ENCODE measurements around the gene CAPN7.

CAPN7 gene

GRCh38 chr3:15258720-15259119 is 52.7 kb downstream of the CAPN7 start:
- FAIRE-seq (no peak), DNase-seq (ENCODE audit: insufficient read length) (no peak)
- TF ChIP-seq POLR2A (IDR thresholded peaks at IDR 0.05; ENCODE audit: low read depth, low read length) (no peak), TAF1 (IDR thresholded peaks at IDR 0.05; ENCODE audit: borderline replicate concordance, low read depth, low read length) (no peak), POLR2AphosphoS5 (IDR thresholded peaks at IDR 0.05; ENCODE audit: low read depth, low read length) (no peak)

GRCh38 chr3:15260531-15260930 is 54.5 kb downstream of the CAPN7 start:
- DNase-seq (ENCODE audit: insufficient read length): no peak
- TF ChIP-seq POLR2A (IDR thresholded peaks at IDR 0.05; ENCODE audit: low read depth, low read length): 0 out of 2 replicates have a peak, but pooled peaks have one; percentile 38
- no peak for TF ChIP-seq TAF1 (IDR thresholded peaks at IDR 0.05; ENCODE audit: borderline replicate concordance, low read depth, low read length)
- FAIRE-seq: no peak

DNA sequence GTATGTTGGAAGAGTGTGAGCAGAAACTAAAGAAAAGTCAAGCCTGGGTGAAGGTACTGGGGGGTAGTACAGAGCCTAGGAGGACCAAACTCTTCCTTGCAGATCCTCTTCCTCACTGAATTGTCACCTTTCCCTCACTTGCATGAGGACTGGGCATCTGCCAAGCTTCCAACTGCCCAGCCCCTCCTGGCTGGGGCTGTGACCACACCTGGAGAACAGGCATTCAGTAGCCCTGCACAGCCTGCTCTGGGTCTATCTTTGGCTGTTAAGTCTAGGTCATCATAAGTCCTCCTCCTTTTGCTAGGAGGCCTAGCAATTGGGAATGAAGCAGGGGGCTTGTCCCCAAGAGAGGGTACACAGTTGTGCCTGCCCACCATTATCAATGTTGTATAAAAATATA is 55.2 kb downstream of the CAPN7 start:
- DNase-seq (ENCODE audit: insufficient read length): no peak
- no peak for FAIRE-seq
- TF ChIP-seq POLR2A (IDR thresholded peaks at IDR 0.05; ENCODE audit: low read depth, low read length): no peak
- TF ChIP-seq POLR2AphosphoS5 (IDR thresholded peaks at IDR 0.05; ENCODE audit: low read depth, low read length): no peak
- TF ChIP-seq TAF1 (IDR thresholded peaks at IDR 0.05; ENCODE audit: borderline replicate concordance, low read depth, low read length): no peak

- FAIRE-seq (no peak), DNase-seq (ENCODE audit: insufficient read length) (no peak)
- TF ChIP-seq POLR2A (IDR thresholded peaks at IDR 0.05; ENCODE audit: low read depth, low read length) (no peak), POLR2AphosphoS5 (IDR thresholded peaks at IDR 0.05; ENCODE audit: low read depth, low read length) (no peak), TAF1 (IDR thresholded peaks at IDR 0.05; ENCODE audit: borderline replicate concordance, low read depth, low read length) (no peak)
These were observed 56.0 kb downstream of the CAPN7 start for GRCh38 chr3:15262021-15262420.

DNA sequence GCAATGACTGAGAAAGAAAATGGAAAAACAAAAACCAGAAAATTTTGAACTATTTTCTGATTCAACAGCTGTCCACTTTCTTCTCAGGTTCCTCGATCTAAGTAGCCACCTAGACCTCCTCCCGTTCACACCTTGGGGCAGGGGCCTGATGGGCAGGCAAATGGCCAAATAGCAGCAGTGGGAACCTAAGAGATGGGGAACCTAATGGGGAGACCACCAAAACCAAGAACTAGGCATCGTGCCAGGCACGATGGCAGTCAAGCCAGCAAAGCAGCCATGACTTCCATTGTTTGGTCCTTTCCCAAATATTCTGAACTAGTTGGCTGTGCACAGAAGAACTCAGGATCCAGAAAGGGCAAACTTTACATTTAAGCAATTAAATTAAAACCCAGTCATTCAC is 57.1 kb downstream of the CAPN7 start:
- DNase-seq (ENCODE audit: insufficient read length) (no peak), FAIRE-seq (no peak)
- no peak for TF ChIP-seq TAF1 (IDR thresholded peaks at IDR 0.05; ENCODE audit: borderline replicate concordance, low read depth, low read length)
- TF ChIP-seq POLR2AphosphoS5 (IDR thresholded peaks at IDR 0.05; ENCODE audit: low read depth, low read length): no peak
- TF ChIP-seq POLR2A (IDR thresholded peaks at IDR 0.05; ENCODE audit: low read depth, low read length): no peak

GRCh38 chr3:15263926-15264325 is 57.9 kb downstream of the CAPN7 start:
- DNase-seq (ENCODE audit: insufficient read length): no peak
- TF ChIP-seq TAF1 (IDR thresholded peaks at IDR 0.05; ENCODE audit: borderline replicate concordance, low read depth, low read length) (no peak), POLR2AphosphoS5 (IDR thresholded peaks at IDR 0.05; ENCODE audit: low read depth, low read length) (no peak), POLR2A (IDR thresholded peaks at IDR 0.05; ENCODE audit: low read depth, low read length) (no peak)

DNA sequence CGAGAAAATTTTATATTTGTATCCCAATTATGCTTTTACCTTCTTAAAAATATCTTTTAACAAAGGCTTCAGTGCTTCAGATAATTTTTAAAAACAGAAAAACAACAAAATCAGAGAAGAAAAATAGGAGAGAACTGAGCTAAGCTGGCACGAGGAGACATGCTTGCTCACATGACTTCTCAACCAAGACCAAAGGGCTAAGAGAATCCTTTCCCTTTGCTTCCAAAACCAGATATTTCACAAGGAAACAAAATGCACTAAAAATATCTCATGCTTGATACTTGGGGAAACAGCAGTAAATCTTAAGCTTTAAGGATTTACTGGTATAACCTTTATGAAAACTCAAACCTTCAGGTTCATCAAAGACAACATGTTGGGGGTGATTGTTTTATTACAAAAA is 58.4 kb downstream of the CAPN7 start:
- DNase-seq (ENCODE audit: insufficient read length) (no peak), FAIRE-seq (no peak)
- TF ChIP-seq POLR2A (IDR thresholded peaks at IDR 0.05; ENCODE audit: low read depth, low read length) (no peak), TAF1 (IDR thresholded peaks at IDR 0.05; ENCODE audit: borderline replicate concordance, low read depth, low read length) (no peak), POLR2AphosphoS5 (IDR thresholded peaks at IDR 0.05; ENCODE audit: low read depth, low read length) (no peak)

More at GRCh38 chr3:15263926-15264325, 57.9 kb downstream of the CAPN7 start:
- FAIRE-seq: no peak

DNA sequence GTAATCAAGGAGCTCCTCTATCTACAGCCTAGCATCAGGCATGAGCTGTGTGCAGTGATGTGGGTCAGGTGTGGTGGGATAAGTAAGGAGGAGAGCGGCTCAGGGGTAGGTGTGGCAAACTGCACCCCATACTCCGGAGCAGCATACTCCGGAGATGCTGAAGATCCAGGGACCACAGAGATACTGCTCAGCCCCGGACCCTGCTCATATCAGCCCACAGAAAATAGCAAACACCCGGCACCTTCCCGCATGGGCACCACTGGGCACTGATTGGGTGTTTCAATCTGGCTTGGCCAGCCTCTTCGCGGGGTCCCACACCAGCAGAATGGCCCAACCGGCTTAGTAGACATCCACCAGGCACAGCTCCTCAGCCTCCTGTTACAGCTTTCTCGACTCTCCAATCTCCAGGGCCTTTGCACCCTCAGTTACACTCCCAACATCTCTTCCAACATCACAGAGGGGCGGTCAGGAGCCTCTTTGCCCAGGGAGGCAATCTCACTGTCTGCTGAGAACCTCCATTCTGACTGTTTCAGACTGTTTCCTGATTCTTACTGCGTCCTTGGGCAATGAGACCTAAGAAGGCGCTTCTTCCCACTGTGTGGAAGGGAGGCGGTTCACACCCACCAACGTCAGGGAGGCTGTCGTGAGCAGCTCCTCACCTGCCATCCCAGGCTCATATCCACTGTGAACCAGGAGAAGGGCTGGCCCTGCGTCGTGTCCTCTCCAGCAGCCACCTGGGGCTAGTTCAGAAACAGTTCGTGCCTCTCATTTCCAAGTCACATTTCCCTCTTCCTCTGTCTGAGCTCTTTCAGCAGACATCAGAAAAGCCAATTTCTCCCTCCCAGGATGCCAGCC is 59.8 kb downstream of the CAPN7 start:
- DNase-seq (ENCODE audit: insufficient read length): no peak
- TF ChIP-seq POLR2A (IDR thresholded peaks at IDR 0.05; ENCODE audit: low read depth, low read length) (no peak), POLR2AphosphoS5 (IDR thresholded peaks at IDR 0.05; ENCODE audit: low read depth, low read length) (no peak), TAF1 (IDR thresholded peaks at IDR 0.05; ENCODE audit: borderline replicate concordance, low read depth, low read length) (no peak)
- FAIRE-seq: no peak

DNA sequence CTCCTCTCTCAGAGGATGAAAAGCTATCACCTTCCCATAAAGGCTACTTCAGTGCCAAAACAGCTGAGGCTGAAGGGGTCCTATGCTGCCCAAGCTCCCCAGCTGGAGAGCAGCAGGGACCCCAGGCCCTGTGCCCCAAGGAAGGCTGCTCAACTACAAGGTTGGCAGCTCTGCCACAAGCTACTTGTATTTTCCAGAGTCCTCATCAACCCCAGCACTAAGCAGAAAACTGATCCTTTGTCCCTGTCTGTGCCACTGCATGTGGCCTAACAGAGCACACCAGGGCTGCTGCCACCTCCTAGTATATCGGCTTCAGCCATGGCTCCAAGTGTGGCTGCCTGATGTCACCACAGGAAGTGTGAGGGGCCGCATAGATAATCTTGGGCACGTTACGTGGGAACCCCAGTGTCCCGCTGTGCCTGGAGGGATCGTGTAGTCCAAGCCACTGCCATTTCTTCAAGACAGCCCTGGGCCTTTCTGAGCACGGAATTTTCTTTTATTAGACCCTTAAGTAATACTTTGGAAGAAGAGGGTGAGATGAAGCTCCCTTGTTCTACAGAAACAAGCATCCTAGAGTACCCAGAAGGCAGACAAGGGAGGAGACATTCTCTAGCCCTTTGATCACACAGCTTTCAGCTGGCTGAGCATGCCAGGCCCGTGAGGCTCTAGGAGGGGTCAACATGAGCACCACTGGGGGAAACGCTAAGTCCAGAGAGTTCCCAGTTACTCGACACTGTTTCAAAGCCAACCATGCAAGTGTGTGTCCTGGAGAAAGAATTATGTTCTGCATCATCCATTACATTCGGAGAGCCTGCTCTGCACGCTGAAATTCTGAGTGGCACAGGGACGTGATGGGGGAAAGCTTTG is 60.7 kb downstream of the CAPN7 start:
- DNase-seq (ENCODE audit: insufficient read length) (no peak), FAIRE-seq (no peak)
- TF ChIP-seq TAF1 (IDR thresholded peaks at IDR 0.05; ENCODE audit: borderline replicate concordance, low read depth, low read length) (no peak), POLR2A (IDR thresholded peaks at IDR 0.05; ENCODE audit: low read depth, low read length) (no peak), POLR2AphosphoS5 (IDR thresholded peaks at IDR 0.05; ENCODE audit: low read depth, low read length) (no peak)

DNA sequence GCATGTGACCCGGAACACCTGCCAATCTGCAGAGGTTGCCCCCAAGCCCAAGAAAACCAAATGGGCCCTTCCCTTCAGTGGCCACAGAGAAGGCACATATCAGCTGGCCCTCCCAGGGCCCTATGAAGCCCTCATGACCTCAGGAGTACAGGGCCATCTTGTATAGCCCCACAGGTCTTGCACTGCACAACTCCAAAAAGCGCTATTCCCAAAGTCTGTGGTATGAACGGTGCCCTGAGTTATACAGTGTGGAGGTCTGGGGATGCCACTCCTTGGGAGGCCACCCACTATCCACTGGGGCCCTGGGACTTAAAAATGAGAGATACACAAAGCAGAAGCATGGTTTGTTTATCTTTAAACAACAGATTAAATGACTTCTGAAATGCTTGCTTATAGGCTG is 61.5 kb downstream of the CAPN7 start:
- DNase-seq (ENCODE audit: insufficient read length) (no peak), FAIRE-seq (no peak)
- TF ChIP-seq TAF1 (IDR thresholded peaks at IDR 0.05; ENCODE audit: borderline replicate concordance, low read depth, low read length) (no peak), POLR2AphosphoS5 (IDR thresholded peaks at IDR 0.05; ENCODE audit: low read depth, low read length) (no peak), POLR2A (IDR thresholded peaks at IDR 0.05; ENCODE audit: low read depth, low read length) (no peak)

- TF ChIP-seq POLR2AphosphoS5 (IDR thresholded peaks at IDR 0.05; ENCODE audit: low read depth, low read length) (no peak), TAF1 (IDR thresholded peaks at IDR 0.05; ENCODE audit: borderline replicate concordance, low read depth, low read length) (no peak), POLR2A (IDR thresholded peaks at IDR 0.05; ENCODE audit: low read depth, low read length) (no peak)
- peak; percentile 78 for FAIRE-seq
- peak; percentile 71 for DNase-seq (ENCODE audit: insufficient read length)
These were observed 62.1 kb downstream of the CAPN7 start for GRCh38 chr3:15268033-15268631.
